AG10803 (cell line): ENCODE measurements around the gene TXNRD2.

Source experiments
- DNase-seq: peaks from one replicate; pipeline ENCODE4 v3.0.0; 2010; ENCODE audit warnings: low read depth
- H3K4me3 ChIP-seq: 2 replicates; pipeline ENCODE4 v1.5.1; 2011; ENCODE audit warnings: mild to moderate bottlenecking, low read length, control low read depth
- CTCF ChIP-seq: conservative IDR thresholded peaks from 2 replicates; pipeline ENCODE4 v1.5.1; 2011; ENCODE audit warnings: mild to moderate bottlenecking, low read length, control low read depth, inconsistent platforms

Gene TXNRD2

GRCh38 chr22:19983741-19984140 is 42.1 kb upstream of the TXNRD2 start:
- TF ChIP-seq CTCF, result no peak
- no peak for DNase-seq
- H3K4me3 ChIP-seq, result no peak overlapping the region

GRCh38 chr22:19982991-19983578 is 41.5 kb upstream of the TXNRD2 start:
- DNase-seq, result no peak
- no peak overlapping the region for H3K4me3 ChIP-seq
- no peak for TF ChIP-seq CTCF

GRCh38 chr22:19981961-19982920 is 40.6 kb upstream of the TXNRD2 start:
- no peak for TF ChIP-seq CTCF
- DNase-seq, result no peak
- H3K4me3 ChIP-seq, result no peak overlapping the region

- DNase-seq, result no peak
- H3K4me3 ChIP-seq, result no peak overlapping the region
- TF ChIP-seq CTCF, result no peak
Observed at GRCh38 chr22:19981171-19981960, 39.7 kb upstream of the TXNRD2 start.

- DNase-seq, result no peak
- no peak for TF ChIP-seq CTCF
- no peak overlapping the region for H3K4me3 ChIP-seq
Observed at GRCh38 chr22:19980766-19981165, 39.1 kb upstream of the TXNRD2 start.

GRCh38 chr22:19979712-19980493 is 38.3 kb upstream of the TXNRD2 start:
- TF ChIP-seq CTCF, result no peak
- no peak for DNase-seq
- no peak overlapping the region for H3K4me3 ChIP-seq
